ENCODE results near the gene ENG.
"Not testable (repeated sequence)": the region's sequence is repeated elsewhere in the genome, so short reads cannot be mapped to it uniquely, and the experiment has no call there.

The ENG gene

DNA sequence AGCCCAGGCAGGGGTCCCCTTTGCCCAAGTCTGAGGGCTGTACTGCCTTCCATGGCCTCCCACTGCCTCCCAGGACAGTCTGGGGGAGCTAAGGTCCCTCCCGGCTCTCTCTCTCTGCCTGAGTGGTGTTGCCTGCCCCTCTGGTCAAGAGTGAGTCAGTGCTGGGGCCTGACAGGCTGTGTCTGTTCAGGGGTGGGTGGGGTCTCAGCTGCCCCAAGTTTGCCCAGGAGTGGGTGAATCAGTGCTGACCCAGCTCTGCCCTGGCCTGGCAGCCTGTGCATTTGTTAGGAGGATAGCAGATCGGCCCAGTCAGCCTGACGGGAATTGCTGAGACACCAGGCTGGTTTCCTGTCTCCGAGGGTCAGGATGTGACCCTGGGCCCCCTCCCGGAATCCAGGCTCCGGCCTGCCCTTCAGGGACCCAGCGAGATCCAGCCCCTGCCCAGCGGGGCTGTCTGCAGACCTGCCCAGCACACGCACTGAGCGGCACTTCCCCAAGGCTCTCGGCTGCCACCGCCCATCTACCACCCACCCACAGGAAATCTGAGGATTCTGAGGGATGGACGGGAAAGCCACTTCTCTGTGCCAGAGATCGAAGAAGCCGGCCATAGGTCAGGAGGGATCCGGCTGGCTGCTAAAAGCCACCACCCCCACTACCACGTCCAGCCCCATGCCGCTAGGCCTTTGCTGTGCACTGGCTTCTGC is 15.9 kb downstream of the ENG start:
- DNase-seq = peak; percentile 65

DNA sequence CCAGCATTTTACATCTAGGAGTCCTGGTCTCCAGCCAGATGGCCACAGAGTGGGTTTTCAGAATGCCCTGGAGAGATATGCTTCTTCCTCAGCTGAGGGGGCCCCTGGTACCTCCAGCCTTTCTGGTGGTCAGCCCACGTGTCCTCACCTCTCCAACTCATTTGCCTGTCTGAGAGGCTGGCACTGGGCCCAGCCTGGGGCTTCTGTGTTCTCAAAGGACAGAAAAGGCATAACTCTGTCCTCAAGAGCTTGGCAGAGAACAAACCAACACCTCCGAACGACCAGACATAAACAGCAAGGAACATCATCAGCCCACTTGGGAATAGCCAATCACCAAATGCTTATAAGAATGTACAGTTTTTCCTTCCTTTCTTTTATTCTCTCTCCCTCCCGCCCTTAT is 17.1 kb downstream of the ENG start:
- no peak for DNase-seq

- not testable (repeated sequence) for DNase-seq
Observed at GRCh38 chr9:127836561-127836960, 17.9 kb downstream of the ENG start.

DNA sequence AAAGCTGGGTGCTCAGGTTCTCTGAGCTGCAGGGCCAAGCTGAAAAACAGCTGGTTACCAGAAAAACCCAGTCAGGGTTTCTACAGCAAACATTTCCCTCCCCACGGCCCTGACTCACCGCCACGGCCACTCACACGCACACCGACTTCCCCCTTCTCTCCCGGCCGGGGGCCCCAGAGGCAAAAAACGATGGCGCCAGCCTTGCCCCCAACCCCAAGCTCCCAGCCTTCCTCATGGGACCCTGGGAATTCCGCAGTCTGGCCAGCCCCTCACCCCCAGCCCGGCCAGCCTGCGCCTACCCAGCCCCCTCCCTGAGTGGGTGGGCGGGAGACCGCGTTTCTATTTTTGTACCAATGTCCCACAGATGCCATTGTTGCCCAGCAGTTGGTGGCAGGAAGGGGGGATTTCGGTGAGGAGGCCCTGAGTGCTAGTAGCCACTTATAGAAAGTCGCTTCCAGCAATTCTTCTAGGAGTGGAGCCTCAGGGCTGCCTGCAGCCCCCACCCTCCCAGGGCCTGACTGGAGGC is 18.4 kb downstream of the ENG start:
- DNase-seq = no peak

DNA sequence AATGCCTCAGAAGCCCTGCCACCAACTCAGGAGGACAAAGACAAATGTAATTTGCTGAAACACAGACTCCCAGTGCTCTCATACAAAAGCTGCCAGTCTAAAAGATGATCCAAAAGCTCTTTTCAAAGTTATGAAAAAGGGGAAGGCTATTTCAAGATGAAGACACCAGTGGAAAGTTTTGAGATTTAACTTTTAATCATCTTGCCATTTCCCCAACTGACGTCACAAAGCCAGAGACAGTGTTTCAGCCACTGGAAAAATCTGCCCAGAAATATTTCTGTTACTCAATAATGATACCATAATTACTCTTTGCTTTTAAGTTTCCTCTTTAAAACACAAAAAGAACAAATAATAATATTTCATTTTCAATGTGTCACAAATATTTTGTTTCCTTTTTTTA is 20.9 kb downstream of the ENG start:
- DNase-seq = no peak

DNA sequence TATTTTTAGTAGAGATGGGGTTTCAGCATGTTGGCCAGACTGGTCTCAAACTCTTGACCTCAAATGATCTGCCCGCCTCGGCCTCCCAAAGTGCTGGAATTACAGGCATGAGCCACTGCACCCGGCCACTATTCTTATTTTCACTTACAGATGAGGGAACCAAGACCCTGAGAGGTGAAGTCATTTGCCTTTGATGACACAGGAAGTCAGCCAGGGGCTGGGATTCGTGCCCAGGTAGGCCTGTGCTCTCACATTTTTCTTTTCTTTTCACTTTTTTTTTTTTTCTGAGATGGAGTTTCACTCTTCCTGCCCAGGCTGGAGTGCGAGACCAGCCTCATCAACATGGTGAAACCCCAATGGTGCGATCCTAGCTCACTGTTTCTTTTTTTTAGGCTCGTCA is 22.2 kb downstream of the ENG start:
- no peak for DNase-seq

DNA sequence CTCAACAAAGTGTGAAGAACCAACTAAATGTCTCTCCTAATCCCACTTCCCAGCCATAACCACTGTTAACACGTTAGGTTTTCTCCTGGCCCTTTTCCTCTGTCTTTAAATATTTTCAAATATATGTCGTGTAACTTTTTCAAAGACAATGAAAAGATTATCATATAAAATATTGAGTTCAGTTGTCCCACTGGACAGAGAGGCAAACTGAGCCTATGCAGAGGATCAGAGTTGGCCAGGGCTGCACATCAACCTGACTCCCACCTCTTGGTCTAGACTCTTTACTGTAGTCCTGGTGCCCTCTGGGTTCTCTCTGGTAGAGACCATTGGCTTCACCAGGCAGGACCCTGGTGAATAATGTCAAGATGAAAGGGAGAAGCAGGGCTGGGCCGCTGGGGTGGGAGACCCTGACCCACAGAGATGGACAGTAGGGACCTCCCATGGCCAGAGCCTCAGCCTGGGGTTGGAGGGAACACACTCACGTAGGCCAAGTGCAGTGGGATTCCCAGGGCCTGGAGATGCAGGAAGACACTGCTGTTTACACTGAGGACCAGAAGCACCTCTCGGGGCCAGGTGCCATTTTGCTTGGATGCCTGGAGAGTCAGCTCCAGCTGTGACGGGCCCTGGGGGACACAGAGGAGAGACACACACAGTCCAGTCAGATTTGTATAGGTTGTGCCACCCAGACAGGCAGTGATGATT is 25.1 kb downstream of the ENG start:
- no peak for DNase-seq

DNA sequence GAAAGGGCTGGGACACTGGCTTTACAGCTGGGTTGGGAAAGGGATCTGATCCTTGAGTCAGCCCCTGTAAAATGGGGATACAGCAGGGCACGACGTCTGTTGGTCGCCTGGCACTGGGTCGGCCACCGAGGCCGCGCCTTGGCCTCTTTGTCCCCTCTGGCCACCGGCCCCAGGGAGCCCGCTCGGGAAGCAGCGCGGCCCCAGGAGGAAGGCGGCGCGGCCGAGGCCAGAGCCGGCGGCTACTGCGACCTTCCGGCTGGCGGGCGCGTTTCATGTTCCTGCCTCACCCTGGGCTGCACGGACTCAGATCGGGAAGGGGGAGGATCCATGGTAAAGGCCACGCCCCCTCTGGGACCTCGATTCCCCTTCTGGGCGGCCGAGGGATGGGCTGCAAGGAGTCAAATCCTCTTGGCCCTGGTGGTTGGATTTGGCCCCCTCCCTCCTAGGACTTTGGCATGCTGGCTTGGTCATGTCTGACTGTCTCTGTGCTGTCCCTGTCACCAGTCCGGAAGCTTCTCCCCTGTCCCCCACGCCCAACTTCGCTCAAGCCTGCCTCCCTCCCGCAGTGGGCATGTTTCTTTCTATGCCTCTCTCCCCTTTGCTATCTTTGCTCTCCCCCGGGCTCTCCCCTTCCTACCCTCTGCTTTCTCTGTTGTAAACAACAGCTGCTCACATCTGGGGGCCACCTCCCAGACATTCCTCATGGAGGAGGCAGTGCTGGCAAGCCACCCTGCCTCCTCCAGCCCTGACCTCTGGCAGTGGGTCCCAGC is 26.0 kb downstream of the ENG start:
- DNase-seq = no peak

- no peak for DNase-seq
Observed at GRCh38 chr9:127826253-127826913, 28.1 kb downstream of the ENG start.

DNA sequence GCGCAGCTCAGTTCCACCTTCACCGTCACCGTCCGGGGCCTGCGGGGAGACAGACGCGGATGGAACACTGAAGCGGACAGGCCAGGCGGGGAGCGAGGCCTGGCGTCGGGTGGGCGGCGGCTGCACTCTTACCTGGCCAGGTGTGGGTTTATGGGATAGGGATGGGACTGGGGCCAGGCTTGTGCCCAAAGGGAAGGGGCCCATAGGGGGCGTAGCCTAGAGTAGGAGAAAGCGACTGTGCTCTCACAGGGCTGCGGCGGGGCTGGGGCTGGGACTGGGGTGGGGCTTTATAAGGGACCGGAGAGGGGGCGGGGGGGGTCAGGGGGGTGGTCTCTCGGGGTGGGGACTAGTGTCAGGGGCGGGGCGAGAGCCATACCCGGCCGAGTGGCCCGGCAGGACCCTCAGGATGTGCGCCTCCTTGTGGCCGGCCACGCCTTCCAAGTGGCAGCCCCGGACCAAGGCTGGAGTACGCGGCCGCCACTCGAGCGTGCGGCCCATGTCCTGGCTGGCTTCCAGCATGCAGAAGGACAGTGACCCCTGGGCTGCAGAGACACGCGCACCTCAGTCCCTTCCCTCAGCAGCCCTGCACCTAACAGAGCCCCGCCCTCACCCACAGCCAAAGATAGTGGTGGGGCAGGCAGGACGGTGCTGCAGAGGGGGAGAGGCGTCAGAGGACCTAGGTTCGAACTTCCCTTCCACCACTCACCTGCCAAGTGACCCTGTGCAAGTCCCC is 29.0 kb downstream of the ENG start:
- no peak for DNase-seq

GRCh38 chr9:127822108-127822507 is 32.4 kb downstream of the ENG start:
- DNase-seq = no peak

DNA sequence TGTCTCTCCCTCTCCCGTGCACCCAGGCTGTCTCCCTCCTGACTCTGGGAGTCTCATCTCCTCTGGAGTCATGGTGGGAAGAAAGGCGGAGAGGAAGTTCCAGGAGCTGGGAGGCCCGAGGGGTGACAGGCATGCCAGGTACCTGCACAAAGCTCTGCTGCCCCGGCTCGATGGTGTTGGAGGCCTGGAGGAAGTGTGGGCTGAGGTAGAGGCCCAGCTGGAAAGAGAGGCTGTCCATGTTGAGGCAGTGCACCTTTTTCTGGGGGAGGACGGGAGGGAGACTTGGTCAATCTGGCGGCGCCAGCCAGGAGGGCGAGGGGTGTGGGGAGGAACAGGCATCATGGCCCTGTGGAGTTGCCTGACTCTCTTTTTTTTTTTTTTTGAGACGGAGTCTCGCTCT is 35.9 kb downstream of the ENG start:
- no peak for DNase-seq

DNA sequence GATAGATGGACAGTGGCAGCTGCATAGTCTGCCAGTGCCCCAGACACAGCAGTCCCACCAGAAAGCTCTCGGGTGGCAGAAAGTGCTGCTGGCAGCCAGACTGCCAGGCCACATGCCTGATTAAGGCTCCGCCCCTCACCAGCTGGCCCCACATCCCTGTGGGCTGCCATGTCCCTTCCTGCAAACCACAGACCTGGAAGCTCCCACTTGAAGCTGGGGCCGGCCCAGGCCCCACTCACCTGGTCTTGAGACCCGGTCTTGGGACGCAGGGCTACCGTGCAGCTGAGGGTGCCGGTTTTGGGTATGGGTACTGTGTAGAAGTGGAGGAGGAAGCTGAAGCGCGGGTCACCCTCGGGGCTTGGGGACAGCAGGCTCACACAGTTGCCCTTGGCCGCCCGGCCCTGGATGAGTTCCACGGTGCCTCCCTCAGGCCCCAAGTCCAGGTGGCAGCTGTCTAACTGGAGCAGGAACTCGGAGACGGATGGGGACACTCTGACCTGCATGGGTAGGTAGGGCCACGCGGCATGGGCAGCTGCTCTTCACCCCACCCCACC is 36.5 kb downstream of the ENG start:
- no peak for DNase-seq

DNA sequence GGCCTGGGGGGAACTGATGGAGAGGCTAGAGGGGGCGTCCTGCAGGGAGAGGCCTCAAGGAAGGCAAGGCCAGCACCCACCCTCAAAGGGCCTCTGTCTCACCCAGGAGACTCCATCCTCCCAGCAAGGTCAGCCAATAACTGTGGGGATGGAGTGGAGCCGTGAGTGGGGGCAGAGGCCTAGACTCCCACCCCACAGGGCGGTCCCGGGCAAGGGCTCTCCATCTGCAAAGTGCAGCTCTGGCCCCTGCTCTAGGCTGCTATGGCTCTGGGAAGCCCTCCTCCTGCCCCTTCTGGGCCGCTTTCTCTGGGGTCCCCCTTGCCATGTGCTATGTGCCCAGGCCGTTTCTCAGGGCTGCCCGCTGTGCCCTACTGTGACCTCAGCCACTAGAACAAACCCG is 37.7 kb downstream of the ENG start:
- no peak for DNase-seq

DNA sequence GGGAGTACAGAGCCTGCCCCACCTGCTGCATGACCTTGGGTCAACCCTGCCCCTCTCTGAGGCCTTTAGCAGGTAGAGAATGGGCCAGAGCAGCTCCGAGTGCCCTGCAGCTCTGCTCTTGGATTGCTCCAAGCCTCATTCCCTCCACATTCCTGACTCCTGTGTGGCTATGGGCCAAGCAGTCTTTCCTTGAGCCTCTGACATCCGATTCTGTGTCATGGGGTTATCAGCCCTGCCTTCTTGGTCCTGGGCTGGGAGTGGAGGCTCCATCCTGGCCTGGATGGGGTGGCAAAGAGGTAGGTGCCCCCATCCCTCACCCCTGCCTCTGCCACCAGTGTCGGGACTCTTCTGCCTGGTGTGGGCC is 38.1 kb downstream of the ENG start:
- no peak for DNase-seq

DNA sequence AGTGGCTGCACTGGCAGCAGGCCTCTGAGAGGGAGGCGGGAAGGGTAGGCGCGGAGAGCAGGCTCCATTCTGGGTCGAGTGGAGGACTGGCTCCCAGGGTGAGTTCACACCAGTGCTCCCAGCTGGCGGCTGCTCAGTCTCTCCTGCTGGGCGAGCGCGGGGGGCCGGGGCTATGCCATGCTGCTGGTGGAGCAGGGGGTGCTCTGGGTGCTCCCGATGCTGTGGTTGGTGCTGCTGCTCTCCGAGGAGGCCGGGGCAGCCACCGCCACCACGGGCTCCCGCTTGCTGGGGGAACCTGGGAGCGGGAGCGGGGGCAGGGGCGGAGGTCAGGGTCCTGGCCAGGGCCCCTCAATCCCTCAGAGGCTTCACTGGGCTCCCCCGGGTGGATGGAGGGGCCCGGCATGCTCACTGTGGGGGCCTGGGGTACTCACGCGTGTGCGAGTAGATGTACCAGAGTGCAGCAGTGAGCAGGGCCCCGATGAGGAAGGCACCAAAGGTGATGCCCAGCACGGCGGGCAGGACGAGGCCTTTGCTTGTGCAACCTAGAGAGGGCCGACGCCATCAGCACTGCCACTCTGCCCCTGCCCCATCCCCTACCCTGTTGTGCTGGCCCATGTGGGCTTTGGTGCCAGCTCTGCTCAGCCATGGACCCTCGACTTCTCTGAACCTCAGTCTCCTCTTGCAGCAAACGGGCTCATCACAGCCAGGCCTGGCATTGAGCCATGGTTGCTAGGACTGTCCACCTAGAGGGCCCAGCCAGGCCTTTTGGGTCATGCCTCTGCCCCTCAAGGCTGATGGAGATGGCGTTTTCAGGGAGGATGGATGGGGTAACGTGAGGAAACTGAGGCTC is 38.7 kb downstream of the ENG start:
- no peak for DNase-seq

DNA sequence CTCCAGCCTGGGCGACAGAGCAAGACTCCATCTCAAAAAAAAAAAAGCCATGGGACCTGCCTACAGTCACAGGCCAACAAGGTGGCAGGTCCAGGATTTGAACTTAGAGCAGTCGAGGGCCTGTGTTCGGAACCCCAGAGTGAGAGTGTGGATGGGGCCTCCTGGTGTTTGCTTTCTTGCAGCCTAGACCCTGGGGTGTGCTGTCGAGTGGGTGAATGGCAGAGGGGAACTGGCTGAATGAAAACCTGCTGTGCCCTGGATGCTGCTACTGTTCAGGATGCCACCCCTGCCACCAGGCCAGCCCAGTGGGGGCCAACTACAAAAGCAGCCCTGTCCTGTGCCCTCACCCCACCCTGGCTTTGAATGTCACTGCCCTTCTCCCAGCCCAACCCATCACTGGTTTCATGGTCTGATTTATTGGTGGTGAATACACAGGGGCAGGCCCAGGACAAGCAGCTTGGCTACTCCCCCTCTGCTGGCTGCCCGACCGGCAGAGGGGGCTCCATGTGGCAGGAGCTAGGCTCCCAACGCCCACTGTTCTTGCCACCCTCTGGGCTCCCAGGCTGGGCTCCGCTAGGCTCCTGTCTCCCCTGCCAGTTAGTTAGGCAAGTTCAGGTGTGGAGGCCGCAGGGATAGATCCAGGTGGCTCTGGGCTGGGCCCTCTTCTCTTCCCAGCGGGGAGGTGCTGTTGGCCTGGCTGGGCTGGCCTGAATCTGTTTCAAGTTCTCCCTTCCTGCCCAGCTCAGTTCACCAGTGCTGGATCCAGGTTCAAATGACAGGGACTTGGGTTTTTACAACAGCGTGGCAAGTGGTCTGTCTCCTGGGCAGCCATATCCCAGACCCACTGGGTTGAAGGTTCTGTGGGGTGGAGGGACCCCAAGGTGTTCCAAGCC is 39.6 kb downstream of the ENG start:
- no peak for DNase-seq

- DNase-seq = no peak
Observed at GRCh38 chr9:127813686-127814226, 40.7 kb downstream of the ENG start.

DNA sequence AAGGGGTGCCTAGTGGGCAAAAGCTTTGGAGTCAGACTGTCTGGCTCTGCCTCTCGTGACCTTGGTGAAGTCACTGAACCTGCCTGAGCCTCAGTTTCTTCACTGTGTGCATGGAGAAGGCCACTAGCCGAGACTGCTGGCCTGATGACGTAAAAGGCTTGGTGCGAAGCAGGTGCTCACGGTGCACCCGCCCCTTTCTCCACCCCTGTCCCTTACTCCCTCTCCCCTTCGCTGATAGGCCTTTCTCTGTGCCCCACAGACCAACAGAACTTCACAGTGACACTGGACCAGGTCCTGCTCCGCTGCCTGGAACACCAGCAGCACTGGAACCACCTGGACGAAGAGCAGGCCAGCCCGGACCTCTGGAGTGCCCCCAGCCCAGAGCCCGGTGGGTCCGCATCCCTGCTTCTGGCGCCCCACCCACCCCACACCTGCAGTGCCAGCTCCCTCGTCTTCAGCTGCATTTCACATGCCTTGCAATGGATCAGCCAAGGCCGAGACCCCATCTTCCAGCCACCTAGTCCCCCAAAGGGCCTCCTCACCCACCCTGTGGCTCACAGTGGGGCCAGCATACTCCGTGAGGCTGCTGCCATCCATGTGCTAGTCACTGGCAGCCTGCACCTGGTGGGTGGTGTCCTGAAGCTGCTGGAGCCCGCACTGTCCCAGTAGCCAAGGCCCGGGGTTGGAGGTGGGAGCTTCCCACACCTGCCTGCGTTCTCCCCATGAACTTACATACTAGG is 41.4 kb downstream of the ENG start:
- no peak for DNase-seq

Data from GOT3 (cell line).